Esophagus squamous epithelium (tissue), 5 donors: ENCODE results near the gene SRSF7. TPM values are rescaled to one million over a fixed set of nuclear protein-coding genes. Genes with fewer than 3 reads are reported as not detected.
"Not testable (repeated sequence)": the region's sequence is repeated elsewhere in the genome, so short reads cannot be mapped to it uniquely, and the experiment has no call there.

Source experiments
- DNase-seq: peaks from one replicate; lab custom pipeline; 2025; lab: John Stamatoyannopoulos, UW
- H3K27ac ChIP-seq, 4 donors: fragments of 200-600 bp; sonication (generic); one replicate each; pipeline ENCODE4 v1.5.1; 2016 to 2019; ENCODE audit warnings: mild to moderate bottlenecking in 1 of 4
- H3K27me3 ChIP-seq, 4 donors: fragments of 200-600 bp; sonication (generic); 1 replicate in 3 of 4; 2 replicates in 1 of 4; pipeline versions ENCODE4 v1.5.1 to v1.6.0; 2017 to 2021; ENCODE audit warnings: antibody characterized with exemption in 1 of 4
- H3K36me3 ChIP-seq, 3 donors: fragments of 200-600 bp; sonication (generic); one replicate each; pipeline ENCODE4 v1.5.1; 2016 to 2019
- H3K4me1 ChIP-seq, 3 donors: fragments of 200-600 bp; sonication (generic); one replicate each; pipeline ENCODE4 v1.5.1; 2017 to 2019
- H3K4me3 ChIP-seq, 4 donors: fragments of 200-600 bp; sonication (generic); 1 replicate in 3 of 4; 2 replicates in 1 of 4; pipeline ENCODE4 v1.5.1; 2016 to 2019; ENCODE audit warnings: mild to moderate bottlenecking in 2 of 4, moderate library complexity in 1 of 4
- H3K9me3 ChIP-seq, 3 donors: fragments of 200-600 bp; sonication (generic); one replicate each; pipeline ENCODE4 v1.5.1; 2016 to 2019
- CTCF ChIP-seq, 6 experiments: fragments of 450-650 bp in 4 of 6; fragments of 200-600 bp in 2 of 6; sonication (generic) in 2 of 6; IDR thresholded peaks; one replicate each; pipeline ENCODE4 v1.5.1; 2016 to 2019; ENCODE audit warnings: antibody characterized with exemption in 6 of 6, mild to moderate bottlenecking in 4 of 6, moderate library complexity in 4 of 6
- POLR2A ChIP-seq, 4 donors: fragments of 450-650 bp; IDR thresholded peaks; one replicate each; pipeline ENCODE4 v1.6.1; 2017; ENCODE audit warnings: antibody characterized with exemption in 4 of 4, mild to moderate bottlenecking in 4 of 4, moderate library complexity in 3 of 4
- WGBS, 2 donors: methylation state at CpG; one replicate each; pipeline ENCODE4 v1.1.5; 2018; 5-methylcytosine and 5-hydroxymethylcytosine counted together
- intact Hi-C: fragments of 100-400 bp; cut with DNase I; formaldehyde crosslinking; loops from one replicate; pipeline ENCODE4 v1.15.0; 2022
- total RNA-seq, 4 donors: library from RNA; depleted of rRNA; stranded (reverse); fragments of >200 nt; gene quantifications; one replicate each; pipeline ENCODE4 v1.1.0, GENCODE V29; 2016
- donor health status: DM: yes; HTN: yes; CAD: no.

SRSF7 gene
- total RNA-seq, 4 donors from 2014 or later = 57.0 to 127 (median 103) TPM

- H3K27ac ChIP-seq = no peak overlapping the region
- H3K4me1 ChIP-seq = no peaks in the 10 kb centered on the region
- DNase-seq = no peak
- intact Hi-C loops = no loop called here
- H3K9me3 ChIP-seq = no peaks in the 10 kb centered on the region
- H3K36me3 ChIP-seq = peaks cover 0 to 6% (median 0%) of the 10 kb centered on the region in 3 donors
- TF ChIP-seq CTCF (IDR thresholded peaks at IDR 0.05) = no peak
- no peak for TF ChIP-seq POLR2A (IDR thresholded peaks at IDR 0.05)
- H3K27me3 ChIP-seq = no peaks in the 10 kb centered on the region
- H3K4me3 ChIP-seq = no peak overlapping the region
Observed at GRCh38 chr2:38711558-38711957, 39.6 kb downstream of the SRSF7 start.

DNA sequence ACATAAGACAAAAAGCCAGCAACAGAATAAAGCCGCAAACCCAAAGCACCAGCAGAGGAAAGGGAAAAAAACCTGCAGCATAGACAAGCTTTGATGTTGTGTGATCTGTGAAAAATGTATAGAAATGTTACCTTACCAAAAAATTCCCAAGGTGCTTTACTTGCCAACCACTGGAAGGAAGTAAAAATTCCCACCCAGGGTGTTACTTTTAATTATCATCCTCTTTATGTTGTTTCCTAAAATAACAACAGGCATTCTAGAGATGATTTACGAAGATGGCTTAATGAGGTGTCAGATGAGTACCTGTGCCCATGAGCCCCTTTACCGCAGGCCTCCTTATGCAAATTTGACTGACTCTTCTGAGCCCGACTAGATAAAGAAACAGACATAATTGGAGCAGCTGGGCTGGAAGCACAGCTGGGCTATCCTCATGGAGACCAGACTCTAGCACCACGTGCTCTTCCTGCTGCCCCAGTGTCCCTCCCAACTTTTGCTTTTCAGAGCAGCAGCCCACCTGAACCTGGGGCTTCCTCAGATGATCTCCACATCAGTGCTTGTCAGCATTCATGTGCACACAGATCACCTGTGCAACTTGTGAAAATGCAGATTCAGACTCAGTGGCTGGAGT is 41.5 kb downstream of the SRSF7 start:
- Histone ChIP-seq H3K27ac (no peak overlapping the region), H3K4me1 (no peaks in the 10 kb centered on the region), H3K36me3 (peaks cover 0 to 6% (median 0%) of the 10 kb centered on the region in 3 donors), H3K9me3 (no peaks in the 10 kb centered on the region), H3K27me3 (no peaks in the 10 kb centered on the region), H3K4me3 (no peak overlapping the region)
- intact Hi-C loops = no loop called here
- WGBS, 2 donors = 51 to 81% methylated on average over 5 of the region's 5 CpGs
- DNase-seq = no peak
- TF ChIP-seq CTCF (IDR thresholded peaks at IDR 0.05) = no peak
- TF ChIP-seq POLR2A (IDR thresholded peaks at IDR 0.05) = no peak

GRCh38 chr2:38708900-38709566 is 42.1 kb downstream of the SRSF7 start:
- H3K4me1 ChIP-seq = no peaks in the 10 kb centered on the region
- TF ChIP-seq POLR2A (IDR thresholded peaks at IDR 0.05) (no peak), CTCF (IDR thresholded peaks at IDR 0.05) (no peak)
- WGBS, 2 donors = 80 to 81% methylated on average over 12 of the region's 12 CpGs

DNA sequence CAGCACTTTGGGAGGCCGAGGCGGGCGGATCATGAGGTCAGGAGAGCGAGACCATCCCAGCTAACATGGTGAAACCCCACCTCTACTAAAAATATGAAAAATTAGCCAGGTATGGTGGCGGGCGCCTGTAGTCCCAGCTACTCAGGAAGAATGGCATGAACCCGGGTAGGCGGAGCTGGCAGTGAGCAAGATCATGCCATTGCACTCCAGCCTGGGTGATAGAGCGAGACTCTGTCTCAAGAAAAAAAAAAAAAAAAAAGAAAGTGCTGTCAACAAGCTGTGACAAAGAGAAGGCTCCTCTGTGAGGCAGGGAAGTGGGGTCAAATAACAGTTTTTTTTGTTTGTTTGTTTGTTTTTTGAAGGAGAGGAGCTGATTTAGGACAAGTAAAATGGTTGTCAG is 42.7 kb downstream of the SRSF7 start:
- H3K27me3 ChIP-seq, H3K4me3 ChIP-seq, H3K36me3 ChIP-seq, H3K9me3 ChIP-seq, intact Hi-C loops, H3K27ac ChIP-seq, H3K4me1 ChIP-seq, DNase-seq: not testable (repeated sequence)
- WGBS, 2 donors = 74 to 91% methylated on average over 7 to 9 of the region's 9 CpGs

More at GRCh38 chr2:38708900-38709566, 42.1 kb downstream of the SRSF7 start:
- intact Hi-C loops = no loop called here
- DNase-seq = no peak
- Histone ChIP-seq H3K27me3 (no peaks in the 10 kb centered on the region), H3K4me3 (no peak overlapping the region), H3K36me3 (peaks cover 0 to 6% (median 0%) of the 10 kb centered on the region in 3 donors), H3K9me3 (no peaks in the 10 kb centered on the region), H3K27ac (peak overlapping the region in 1 of 4 donors; percentile 38)

- 54 to 66% methylated on average over 5 to 6 of the region's 6 CpGs for WGBS, 2 donors
- no peak for DNase-seq
- Histone ChIP-seq H3K27ac (no peak overlapping the region), H3K4me3 (no peak overlapping the region), H3K36me3 (peaks cover 0 to 6% (median 0%) of the 10 kb centered on the region in 3 donors), H3K9me3 (no peaks in the 10 kb centered on the region), H3K27me3 (no peaks in the 10 kb centered on the region), H3K4me1 (no peaks in the 10 kb centered on the region)
- intact Hi-C loops = no loop called here
- TF ChIP-seq CTCF (IDR thresholded peaks at IDR 0.05) (no peak), POLR2A (IDR thresholded peaks at IDR 0.05) (no peak)
Observed at GRCh38 chr2:38706846-38707345, 44.3 kb downstream of the SRSF7 start.
